SK-N-SH (cell line): ENCODE results near the gene CES5A.

Source experiments
- CTCF ChIP-seq: fragments of 200-600 bp; sonication (generic); IDR thresholded peaks from 2 replicates; pipeline ENCODE4 v1.6.1; 2017; ENCODE audit warnings: antibody characterized with exemption, mild to moderate bottlenecking, moderate library complexity
- EZH2phosphoT487 ChIP-seq: fragments of 200-600 bp; sonication (generic); IDR thresholded peaks from 2 replicates; pipeline ENCODE4 v1.6.1; 2017; ENCODE audit warnings: low read depth, mixed run types, mild to moderate bottlenecking, antibody characterized with exemption, moderate library complexity, borderline replicate concordance
- JUND ChIP-seq: IDR thresholded peaks from 2 replicates; pipeline ENCODE4 v1.4.0; 2012
- POLR2AphosphoS5 ChIP-seq: IDR thresholded peaks from 2 replicates; pipeline ENCODE4 v1.6.1; 2012; ENCODE audit warnings: low read depth, low read length
- RAD21 ChIP-seq: IDR thresholded peaks from 2 replicates; pipeline ENCODE4 v1.6.1; 2012; ENCODE audit warnings: mild to moderate bottlenecking, low read length
- TAF1 ChIP-seq: IDR thresholded peaks from 2 replicates; pipeline ENCODE4 v1.6.1; 2012; ENCODE audit warnings: low read depth, mild to moderate bottlenecking, low read length, moderate library complexity, borderline replicate concordance
- ZBTB33 ChIP-seq: IDR thresholded peaks from 2 replicates; pipeline ENCODE4 v1.4.0; 2012; ENCODE audit warnings: low read depth, borderline replicate concordance

GRCh38 chr16:55905651-55906050 is 30.5 kb upstream of the CES5A start:
- TF ChIP-seq TAF1: no peak
- no peak for TF ChIP-seq ZBTB33
- TF ChIP-seq EZH2phosphoT487: no peak
- no peak for TF ChIP-seq JUND
- TF ChIP-seq POLR2AphosphoS5: no peak
- TF ChIP-seq CTCF: no peak
- TF ChIP-seq RAD21: no peak
